Measurements from ENCODE around the gene GPANK1.

GPANK1 gene

DNA sequence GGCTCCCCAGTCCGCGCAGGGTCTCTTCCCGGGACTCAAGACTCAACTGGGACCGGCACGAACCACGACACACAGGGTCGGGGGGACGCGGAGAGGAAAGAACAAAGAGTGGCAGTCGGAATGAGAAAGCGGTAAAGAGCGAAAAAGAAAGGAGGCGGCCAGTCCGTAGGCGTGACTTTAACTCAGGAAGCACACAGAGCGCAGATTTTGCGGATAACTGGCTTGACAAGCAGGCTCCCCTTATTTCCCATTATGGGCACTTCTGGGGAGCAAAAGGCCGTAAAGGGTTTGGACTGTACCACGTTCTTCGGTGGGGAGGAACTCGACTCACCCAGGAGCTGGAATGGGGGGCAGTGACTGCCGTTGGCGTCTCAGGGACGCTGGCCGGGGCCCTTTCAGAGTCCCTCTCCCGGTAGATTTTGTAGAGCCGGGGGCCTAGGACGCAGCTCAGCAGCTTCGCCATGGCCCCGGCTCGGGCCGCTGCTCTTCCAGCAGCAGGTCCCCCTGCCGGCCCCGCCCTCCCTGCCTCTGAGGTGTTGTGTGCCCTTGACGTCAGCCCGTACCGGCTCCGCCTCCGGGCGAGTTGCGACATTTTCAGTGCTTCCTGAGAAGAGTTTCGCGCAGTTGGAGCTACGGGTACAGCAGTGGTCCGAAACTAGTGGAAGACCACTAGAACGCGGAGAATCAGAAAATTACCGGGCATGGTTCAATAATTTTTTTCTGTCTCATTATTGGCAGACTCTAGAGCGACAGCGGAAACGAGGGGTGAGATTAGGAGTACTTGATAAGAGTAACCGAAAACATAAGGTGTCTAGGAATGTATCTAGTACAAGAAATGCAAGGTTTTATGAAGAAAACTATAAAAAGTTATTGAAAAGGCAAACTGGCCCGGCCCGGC lies 38.3 kb upstream of the GPANK1 start, which contains the start of gene ABHD16A (continued):
- TF ChIP-seq, protein P1, sequence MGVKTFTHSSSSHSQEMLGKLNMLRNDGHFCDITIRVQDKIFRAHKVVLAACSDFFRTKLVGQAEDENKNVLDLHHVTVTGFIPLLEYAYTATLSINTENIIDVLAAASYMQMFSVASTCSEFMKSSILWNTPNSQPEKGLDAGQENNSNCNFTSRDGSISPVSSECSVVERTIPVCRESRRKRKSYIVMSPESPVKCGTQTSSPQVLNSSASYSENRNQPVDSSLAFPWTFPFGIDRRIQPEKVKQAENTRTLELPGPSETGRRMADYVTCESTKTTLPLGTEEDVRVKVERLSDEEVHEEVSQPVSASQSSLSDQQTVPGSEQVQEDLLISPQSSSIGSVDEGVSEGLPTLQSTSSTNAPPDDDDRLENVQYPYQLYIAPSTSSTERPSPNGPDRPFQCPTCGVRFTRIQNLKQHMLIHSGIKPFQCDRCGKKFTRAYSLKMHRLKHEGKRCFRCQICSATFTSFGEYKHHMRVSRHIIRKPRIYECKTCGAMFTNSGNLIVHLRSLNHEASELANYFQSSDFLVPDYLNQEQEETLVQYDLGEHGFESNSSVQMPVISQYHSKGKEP (tag by site-specific recombination; IDR thresholded peaks at IDR 0.05) = no peak
- TF ChIP-seq MYNN (tag by site-specific recombination; IDR thresholded peaks at IDR 0.05; ENCODE audit: borderline replicate concordance) = no peak
- no peak for TF ChIP-seq ZNF248 (tag by site-specific recombination; IDR thresholded peaks at IDR 0.05)
- no peak for TF ChIP-seq GLI2 (tag by site-specific recombination; IDR thresholded peaks at IDR 0.05; ENCODE audit: borderline replicate concordance, low read depth)
- TF ChIP-seq, protein P2, sequence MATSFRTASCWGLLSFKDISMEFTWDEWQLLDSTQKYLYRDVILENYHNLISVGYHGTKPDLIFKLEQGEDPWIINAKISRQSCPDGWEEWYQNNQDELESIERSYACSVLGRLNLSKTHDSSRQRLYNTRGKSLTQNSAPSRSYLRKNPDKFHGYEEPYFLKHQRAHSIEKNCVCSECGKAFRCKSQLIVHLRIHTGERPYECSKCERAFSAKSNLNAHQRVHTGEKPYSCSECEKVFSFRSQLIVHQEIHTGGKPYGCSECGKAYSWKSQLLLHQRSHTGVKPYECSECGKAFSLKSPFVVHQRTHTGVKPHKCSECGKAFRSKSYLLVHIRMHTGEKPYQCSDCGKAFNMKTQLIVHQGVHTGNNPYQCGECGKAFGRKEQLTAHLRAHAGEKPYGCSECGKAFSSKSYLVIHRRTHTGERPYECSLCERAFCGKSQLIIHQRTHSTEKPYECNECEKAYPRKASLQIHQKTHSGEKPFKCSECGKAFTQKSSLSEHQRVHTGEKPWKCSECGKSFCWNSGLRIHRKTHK (tag by site-specific recombination; IDR thresholded peaks at IDR 0.05) = no peak
- TF ChIP-seq ZNF585B (tag by site-specific recombination; IDR thresholded peaks at IDR 0.05) = no peak
- no peak for TF ChIP-seq ZNF266 (tag by site-specific recombination; IDR thresholded peaks at IDR 0.05; ENCODE audit: low read depth)
- TF ChIP-seq, protein P3, sequence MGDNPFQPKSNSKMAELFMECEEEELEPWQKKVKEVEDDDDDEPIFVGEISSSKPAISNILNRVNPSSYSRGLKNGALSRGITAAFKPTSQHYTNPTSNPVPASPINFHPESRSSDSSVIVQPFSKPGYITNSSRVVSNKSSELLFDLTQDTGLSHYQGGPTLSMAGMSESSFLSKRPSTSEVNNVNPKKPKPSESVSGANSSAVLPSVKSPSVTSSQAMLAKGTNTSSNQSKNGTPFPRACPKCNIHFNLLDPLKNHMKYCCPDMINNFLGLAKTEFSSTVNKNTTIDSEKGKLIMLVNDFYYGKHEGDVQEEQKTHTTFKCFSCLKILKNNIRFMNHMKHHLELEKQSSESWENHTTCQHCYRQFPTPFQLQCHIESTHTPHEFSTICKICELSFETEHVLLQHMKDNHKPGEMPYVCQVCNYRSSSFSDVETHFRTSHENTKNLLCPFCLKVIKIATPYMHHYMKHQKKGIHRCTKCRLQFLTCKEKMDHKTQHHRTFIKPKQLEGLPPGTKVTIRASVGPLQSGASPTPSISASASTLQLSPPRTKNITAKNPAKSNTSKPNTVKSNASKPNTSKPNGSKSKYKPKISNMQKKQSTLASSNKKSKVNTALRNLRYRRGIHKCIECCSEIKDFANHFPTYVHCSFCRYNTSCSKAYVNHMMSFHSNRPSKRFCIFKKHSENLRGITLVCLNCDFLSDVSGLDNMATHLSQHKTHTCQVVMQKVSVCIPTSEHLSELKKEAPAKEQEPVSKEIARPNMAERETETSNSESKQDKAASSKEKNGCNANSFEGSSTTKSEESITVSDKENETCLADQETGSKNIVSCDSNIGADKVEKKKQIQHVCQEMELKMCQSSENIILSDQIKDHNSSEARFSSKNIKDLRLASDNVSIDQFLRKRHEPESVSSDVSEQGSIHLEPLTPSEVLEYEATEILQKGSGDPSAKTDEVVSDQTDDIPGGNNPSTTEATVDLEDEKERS (tag by site-specific recombination; IDR thresholded peaks at IDR 0.05) = no peak
- TF ChIP-seq ZNF529 (tag by site-specific recombination; IDR thresholded peaks at IDR 0.05; ENCODE audit: insufficient replicate concordance) = no peak
- TF ChIP-seq ZNF146 (tag by site-specific recombination; IDR thresholded peaks at IDR 0.05) = no peak
- TF ChIP-seq ZNF121 (tag by site-specific recombination; IDR thresholded peaks at IDR 0.05) = no peak
- no peak for TF ChIP-seq ZFP3 (tag by site-specific recombination; IDR thresholded peaks at IDR 0.05; ENCODE audit: low read depth)
- TF ChIP-seq, protein P4, sequence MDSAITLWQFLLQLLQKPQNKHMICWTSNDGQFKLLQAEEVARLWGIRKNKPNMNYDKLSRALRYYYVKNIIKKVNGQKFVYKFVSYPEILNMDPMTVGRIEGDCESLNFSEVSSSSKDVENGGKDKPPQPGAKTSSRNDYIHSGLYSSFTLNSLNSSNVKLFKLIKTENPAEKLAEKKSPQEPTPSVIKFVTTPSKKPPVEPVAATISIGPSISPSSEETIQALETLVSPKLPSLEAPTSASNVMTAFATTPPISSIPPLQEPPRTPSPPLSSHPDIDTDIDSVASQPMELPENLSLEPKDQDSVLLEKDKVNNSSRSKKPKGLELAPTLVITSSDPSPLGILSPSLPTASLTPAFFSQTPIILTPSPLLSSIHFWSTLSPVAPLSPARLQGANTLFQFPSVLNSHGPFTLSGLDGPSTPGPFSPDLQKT (IDR thresholded peaks at IDR 0.05; ENCODE audit: borderline replicate concordance, low read depth, low read length) = no peak
- TF ChIP-seq ZEB2 (tag by site-specific recombination; IDR thresholded peaks at IDR 0.05) = peak; percentile 83
- 0 out of 2 replicates have a peak, but pooled peaks have one; percentile 30 for TF ChIP-seq ZBTB8A (tag by site-specific recombination; IDR thresholded peaks at IDR 0.05)
- TF ChIP-seq, protein P5, sequence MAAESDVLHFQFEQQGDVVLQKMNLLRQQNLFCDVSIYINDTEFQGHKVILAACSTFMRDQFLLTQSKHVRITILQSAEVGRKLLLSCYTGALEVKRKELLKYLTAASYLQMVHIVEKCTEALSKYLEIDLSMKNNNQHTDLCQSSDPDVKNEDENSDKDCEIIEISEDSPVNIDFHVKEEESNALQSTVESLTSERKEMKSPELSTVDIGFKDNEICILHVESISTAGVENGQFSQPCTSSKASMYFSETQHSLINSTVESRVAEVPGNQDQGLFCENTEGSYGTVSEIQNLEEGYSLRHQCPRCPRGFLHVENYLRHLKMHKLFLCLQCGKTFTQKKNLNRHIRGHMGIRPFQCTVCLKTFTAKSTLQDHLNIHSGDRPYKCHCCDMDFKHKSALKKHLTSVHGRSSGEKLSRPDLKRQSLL (tag by site-specific recombination; IDR thresholded peaks at IDR 0.05) = no peak
- TF ChIP-seq ZNF776 (tag by site-specific recombination; IDR thresholded peaks at IDR 0.05; ENCODE audit: borderline replicate concordance) = no peak
- TF ChIP-seq KLF9 (tag by site-specific recombination; IDR thresholded peaks at IDR 0.05; ENCODE audit: low read depth) = peak; percentile 82
- no peak for TF ChIP-seq ZNF48 (tag by site-specific recombination; IDR thresholded peaks at IDR 0.05)
- no peak for TF ChIP-seq ZNF510 (tag by site-specific recombination; IDR thresholded peaks at IDR 0.05; ENCODE audit: insufficient replicate concordance)
- no peak; the same call in 1 of the 2 replicates for TF ChIP-seq KLF1 (tag by site-specific recombination; IDR thresholded peaks at IDR 0.05)
- no peak for TF ChIP-seq BCL11B (tag by site-specific recombination; IDR thresholded peaks at IDR 0.05; ENCODE audit: low read depth)
- TF ChIP-seq ZNF747 (tag by site-specific recombination; IDR thresholded peaks at IDR 0.05) = no peak
- TF ChIP-seq ZNF549 (tag by site-specific recombination; IDR thresholded peaks at IDR 0.05) = no peak
- 0 out of 2 replicates have a peak, but pooled peaks have one; percentile 33 for TF ChIP-seq GLIS2 (tag by site-specific recombination; IDR thresholded peaks at IDR 0.05)
- TF ChIP-seq, protein P6, sequence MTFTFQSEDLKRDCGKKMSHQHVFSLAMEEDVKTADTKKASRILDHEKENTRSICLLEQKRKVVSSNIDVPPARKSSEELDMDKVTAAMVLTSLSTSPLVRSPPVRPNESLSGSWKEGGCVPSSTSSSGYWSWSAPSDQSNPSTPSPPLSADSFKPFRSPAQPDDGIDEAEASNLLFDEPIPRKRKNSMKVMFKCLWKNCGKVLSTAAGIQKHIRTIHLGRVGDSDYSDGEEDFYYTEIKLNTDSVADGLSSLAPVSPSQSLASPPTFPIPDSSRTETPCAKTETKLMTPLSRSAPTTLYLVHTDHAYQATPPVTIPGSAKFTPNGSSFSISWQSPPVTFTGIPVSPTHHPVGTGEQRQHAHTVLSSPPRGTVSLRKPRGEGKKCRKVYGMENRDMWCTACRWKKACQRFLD (tag by site-specific recombination; IDR thresholded peaks at IDR 0.05) = no peak
- peak; percentile 96 for TF ChIP-seq ZNF341 (tag by site-specific recombination; IDR thresholded peaks at IDR 0.05; ENCODE audit: low read depth)
- 0 out of 2 replicates have a peak, but pooled peaks have one; percentile 26 for TF ChIP-seq ZFP69B (tag by site-specific recombination; IDR thresholded peaks at IDR 0.05)

All from HEK293 (cell line).